Measurements from ENCODE around the gene CRYM.

DNA sequence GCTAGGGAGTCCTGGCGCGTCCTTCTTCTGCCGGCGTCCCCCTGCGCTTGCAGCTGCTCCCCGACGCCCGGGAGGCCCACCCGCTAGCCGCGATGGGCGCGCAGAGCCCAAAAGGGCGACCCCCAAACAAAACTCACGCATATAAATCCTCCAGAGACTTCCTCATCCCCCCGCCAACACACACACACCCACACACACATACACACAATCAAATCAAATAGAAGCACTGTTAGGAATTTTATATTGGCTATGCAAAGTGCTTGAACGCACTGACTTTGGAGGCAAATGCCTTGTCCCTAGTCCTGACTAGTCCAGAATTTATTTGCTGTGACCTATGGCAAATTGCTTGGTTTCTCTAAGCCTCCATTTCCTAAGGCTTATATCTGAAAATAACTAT lies 23.8 kb upstream of the CRYM start:
- TF ChIP-seq, protein P1, sequence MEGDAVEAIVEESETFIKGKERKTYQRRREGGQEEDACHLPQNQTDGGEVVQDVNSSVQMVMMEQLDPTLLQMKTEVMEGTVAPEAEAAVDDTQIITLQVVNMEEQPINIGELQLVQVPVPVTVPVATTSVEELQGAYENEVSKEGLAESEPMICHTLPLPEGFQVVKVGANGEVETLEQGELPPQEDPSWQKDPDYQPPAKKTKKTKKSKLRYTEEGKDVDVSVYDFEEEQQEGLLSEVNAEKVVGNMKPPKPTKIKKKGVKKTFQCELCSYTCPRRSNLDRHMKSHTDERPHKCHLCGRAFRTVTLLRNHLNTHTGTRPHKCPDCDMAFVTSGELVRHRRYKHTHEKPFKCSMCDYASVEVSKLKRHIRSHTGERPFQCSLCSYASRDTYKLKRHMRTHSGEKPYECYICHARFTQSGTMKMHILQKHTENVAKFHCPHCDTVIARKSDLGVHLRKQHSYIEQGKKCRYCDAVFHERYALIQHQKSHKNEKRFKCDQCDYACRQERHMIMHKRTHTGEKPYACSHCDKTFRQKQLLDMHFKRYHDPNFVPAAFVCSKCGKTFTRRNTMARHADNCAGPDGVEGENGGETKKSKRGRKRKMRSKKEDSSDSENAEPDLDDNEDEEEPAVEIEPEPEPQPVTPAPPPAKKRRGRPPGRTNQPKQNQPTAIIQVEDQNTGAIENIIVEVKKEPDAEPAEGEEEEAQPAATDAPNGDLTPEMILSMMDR (conservative IDR thresholded peaks at IDR 0.05 in 1 of 2, IDR thresholded peaks at IDR 0.05 in 1 of 2; ENCODE audit: low read depth in 1 of 2, low read length in 2 of 2): no peak
- no peak for TF ChIP-seq EZH2 (IDR thresholded peaks at IDR 0.05; ENCODE audit: low read length, missing control alignments)
